OCI-LY7 (cell line): Measurements from ENCODE around the gene ANO2. TPM values are rescaled to one million over a fixed set of nuclear protein-coding genes. Genes with fewer than 3 reads are reported as not detected.

ENCODE experiments used
- BruUV-seq: library from RNA; stranded (reverse); fragments of 400-500 nt; replicated peaks from 2 replicates; lab custom pipeline; 2021; lab: Mats Ljungman, UMichigan
- CTCF ChIA-PET: fragments of 300-600 bp; sonication (Branson Sonifier 250); formaldehyde crosslinking; loops from one replicate; lab custom pipeline; 2022; ENCODE audit warnings: antibody characterized with exemption; ENCODE audit not compliant: unreplicated experiment; lab: Charles Lee
- POLR2A ChIA-PET: fragments of 300-600 bp; sonication (Branson Sonifier 250); formaldehyde crosslinking; loops from one replicate; lab custom pipeline; 2022; ENCODE audit warnings: antibody characterized with exemption; lab: Charles Lee
- DNase-seq: peaks from one replicate; pipeline ENCODE4 v3.0.0-alpha.2; 2015; ENCODE audit warnings: low spot score
- H2AFZ ChIP-seq: fragments of 200-600 bp; sonication (generic), shearing (Covaris generic); 2 replicates; pipeline ENCODE4 v1.6.1; 2014; ENCODE audit warnings: mild to moderate bottlenecking, antibody characterized with exemption, low read length, moderate library complexity
- H3K27ac ChIP-seq: fragments of 200-600 bp; sonication (generic); 2 replicates; pipeline ENCODE4 v1.5.1; 2014; ENCODE audit warnings: mixed run types, low read depth, mild to moderate bottlenecking, moderate library complexity, low read length, inconsistent platforms; ENCODE audit not compliant: poor library complexity, severe bottlenecking
- H3K36me3 ChIP-seq: fragments of 200-600 bp; sonication (generic); 2 replicates; pipeline ENCODE4 v1.6.1; 2014; ENCODE audit warnings: mild to moderate bottlenecking, antibody characterized with exemption, low read length, moderate library complexity, mixed read lengths; ENCODE audit not compliant: insufficient read depth
- H3K4me1 ChIP-seq: fragments of 200-600 bp; sonication (generic); 2 replicates; pipeline ENCODE4 v1.5.1; 2014; ENCODE audit warnings: mild to moderate bottlenecking, low read length; ENCODE audit not compliant: insufficient read depth, poor library complexity, severe bottlenecking
- H3K4me2 ChIP-seq: fragments of 200-600 bp; sonication (generic); 2 replicates; pipeline ENCODE4 v1.6.1; 2014; ENCODE audit warnings: mild to moderate bottlenecking, low read length
- H3K4me3 ChIP-seq: fragments of 200-600 bp; sonication (generic); 2 replicates; pipeline ENCODE4 v1.5.1; 2014; ENCODE audit warnings: mild to moderate bottlenecking, low read depth, low read length; ENCODE audit not compliant: poor library complexity, severe bottlenecking
- H3K79me2 ChIP-seq: fragments of 200-600 bp; sonication (generic); 2 replicates; pipeline ENCODE4 v1.6.1; 2016; ENCODE audit warnings: low read depth, mild to moderate bottlenecking, low read length, moderate library complexity, mixed read lengths; ENCODE audit not compliant: insufficient read depth
- H3K9me2 ChIP-seq: fragments of 200-600 bp; sonication (generic); 2 replicates; pipeline ENCODE4 v1.6.1; 2016; ENCODE audit warnings: mild to moderate bottlenecking, low read length, mixed read lengths; ENCODE audit not compliant: insufficient read depth
- H3K9me3 ChIP-seq: fragments of 200-600 bp; sonication (generic); 2 replicates; pipeline ENCODE4 v1.6.1; 2014; ENCODE audit warnings: mild to moderate bottlenecking, mixed run types, low read length, mixed read lengths
- H4K20me1 ChIP-seq: fragments of 200-600 bp; sonication (generic); 2 replicates; pipeline ENCODE4 v1.6.1; 2014; ENCODE audit warnings: mild to moderate bottlenecking, antibody characterized with exemption, low read length, moderate library complexity, mixed read lengths; ENCODE audit not compliant: insufficient read depth
- CTCF ChIP-seq: fragments of 200-600 bp; sonication (generic); conservative IDR thresholded peaks from 2 replicates; pipeline ENCODE4 v1.5.1; 2014; ENCODE audit warnings: mild to moderate bottlenecking, antibody characterized with exemption, low read length, moderate library complexity, mixed read lengths
- EZH2phosphoT487 ChIP-seq: fragments of 200-600 bp; sonication (generic); IDR thresholded peaks from 2 replicates; pipeline ENCODE4 v1.6.1; 2018; ENCODE audit warnings: low read depth, borderline replicate concordance, mild to moderate bottlenecking, mixed run types, antibody characterized with exemption, low read length, moderate library complexity, mixed read lengths
- intact Hi-C: fragments of 100-400 bp; cut with micrococcal nuclease; formaldehyde crosslinking; loops from one replicate; pipeline ENCODE4 v1.10.0; 2022; ENCODE audit not compliant: unreplicated experiment
- total RNA-seq, 2 experiments: library from RNA; depleted of rRNA in 1 of 2; stranded (reverse); fragments of >200 nt in 1 of 2; shearing (Covaris generic) in 1 of 2; gene quantifications; 2 replicates each; pipeline ENCODE4 v1.2.3, GENCODE V29; 2014 to 2022

ANO2 gene
- total RNA-seq, 2 experiments from 2014 or later: not detected

GRCh38 chr12:5776091-5776490, 169.0 kb downstream of the ANO2 start:
- H4K20me1 ChIP-seq: no peaks in the 10 kb centered on the region
- BruUV-seq: no TSS peak
- H3K9me3 ChIP-seq: no peaks in the 10 kb centered on the region
- no peak overlapping the region for H3K4me2 ChIP-seq
- DNase-seq: no peak
- H3K27ac ChIP-seq: no peak overlapping the region
- H3K36me3 ChIP-seq: no peaks in the 10 kb centered on the region
- no peaks in the 10 kb centered on the region for H3K4me1 ChIP-seq
- H3K9me2 ChIP-seq: no peaks in the 10 kb centered on the region
- intact Hi-C loops: no loop called here
- no peak overlapping the region for H3K4me3 ChIP-seq
- no peak overlapping the region for H2AFZ ChIP-seq
- ChIA-PET CTCF (no interaction called here), POLR2A (no interaction called here)
- TF ChIP-seq CTCF (no peak), EZH2phosphoT487 (no peak)
- no peaks in the 10 kb centered on the region for H3K79me2 ChIP-seq

DNA sequence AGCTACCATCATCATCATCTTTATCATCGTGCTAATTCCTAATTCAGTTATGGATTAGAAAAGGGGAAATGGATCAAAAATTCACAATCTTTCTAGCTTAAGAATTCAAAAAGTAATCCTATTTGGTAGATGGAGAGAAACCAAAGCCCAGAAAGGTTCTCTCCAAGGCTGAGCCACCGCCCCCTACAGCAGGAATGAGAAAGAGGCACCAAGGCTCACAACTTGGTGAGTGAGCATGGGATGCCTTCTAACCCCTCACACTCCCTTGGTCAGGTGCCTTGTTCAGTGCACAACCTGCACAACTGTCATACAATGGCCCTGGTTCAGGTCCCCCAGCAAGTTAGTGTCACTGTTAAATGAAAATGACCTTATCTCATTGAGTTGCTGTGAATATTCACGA, 171.5 kb downstream of the ANO2 start:
- no peak for DNase-seq
- no TSS peak for BruUV-seq
- TF ChIP-seq CTCF (0 out of 2 replicates have a peak, but pooled peaks have one; percentile 17), EZH2phosphoT487 (no peak)

DNA sequence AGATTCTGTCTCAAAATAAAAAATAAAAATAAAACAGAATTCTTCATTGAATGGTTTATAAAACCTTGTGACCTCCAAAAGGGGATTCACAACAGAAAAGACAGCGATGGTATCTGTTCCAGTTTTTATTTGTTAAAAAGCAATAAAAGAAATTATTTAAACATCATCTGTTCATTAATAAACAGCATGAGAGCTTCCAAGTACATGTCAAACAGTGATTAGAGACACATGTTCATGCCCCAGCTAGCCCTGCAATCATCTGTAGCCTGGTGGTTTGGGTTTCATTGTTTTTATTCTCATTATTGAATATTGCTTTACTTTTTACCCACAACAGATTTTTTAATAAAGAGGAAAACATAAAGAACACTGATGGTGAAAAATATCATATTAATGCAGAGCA, 173.3 kb downstream of the ANO2 start:
- H2AFZ ChIP-seq: no peak overlapping the region
- no peak overlapping the region for H3K4me2 ChIP-seq

More for the DNA sequence above, 171.5 kb downstream of the ANO2 start:
- ChIA-PET POLR2A (no interaction called here), CTCF (no interaction called here)
- intact Hi-C loops: no loop called here
- Histone ChIP-seq H3K36me3 (no peaks in the 10 kb centered on the region), H3K79me2 (no peaks in the 10 kb centered on the region), H4K20me1 (no peaks in the 10 kb centered on the region), H3K9me3 (no peaks in the 10 kb centered on the region), H2AFZ (no peak overlapping the region), H3K9me2 (no peaks in the 10 kb centered on the region), H3K4me1 (no peaks in the 10 kb centered on the region), H3K4me2 (no peak overlapping the region), H3K4me3 (no peak overlapping the region), H3K27ac (no peak overlapping the region)

More for the DNA sequence above, 173.3 kb downstream of the ANO2 start:
- intact Hi-C loops: no loop called here
- Histone ChIP-seq H3K9me2 (no peaks in the 10 kb centered on the region), H3K9me3 (no peaks in the 10 kb centered on the region), H3K36me3 (no peaks in the 10 kb centered on the region), H3K4me1 (no peaks in the 10 kb centered on the region), H3K27ac (no peak overlapping the region), H3K4me3 (no peak overlapping the region), H4K20me1 (no peaks in the 10 kb centered on the region), H3K79me2 (no peaks in the 10 kb centered on the region)
- DNase-seq: no peak
- POLR2A ChIA-PET: no interaction called here
- CTCF ChIA-PET: no interaction called here
- TF ChIP-seq CTCF: no peak
- no peak for TF ChIP-seq EZH2phosphoT487
- BruUV-seq: no TSS peak
